Caki2 (cell line): ENCODE measurements around the gene TLR6. TPM values are rescaled to one million over a fixed set of nuclear protein-coding genes. Genes with fewer than 3 reads are reported as not detected.

Experiments
- DNase-seq: peaks from one replicate; pipeline ENCODE4 v3.0.0-alpha.2; 2015; ENCODE audit warnings: low read depth
- in situ Hi-C: cut with HindIII; loops from 2 replicates; pipeline ENCODE4 v1.10.0; 2016; ENCODE audit warnings: low sequenced_read_pairs, low pct_unique_long_range_greater_than_20kb, mixed read lengths
- total RNA-seq: library from RNA; depleted of rRNA; stranded (reverse); fragments of >200 nt; shearing (Covaris generic); gene quantifications from 2 replicates; pipeline ENCODE4 v1.2.3, GENCODE V29; 2014; ENCODE audit warnings: low replicate concordance

Gene TLR6
- total RNA-seq, 1 experiment from 2014 or later = 6.2 TPM

DNA sequence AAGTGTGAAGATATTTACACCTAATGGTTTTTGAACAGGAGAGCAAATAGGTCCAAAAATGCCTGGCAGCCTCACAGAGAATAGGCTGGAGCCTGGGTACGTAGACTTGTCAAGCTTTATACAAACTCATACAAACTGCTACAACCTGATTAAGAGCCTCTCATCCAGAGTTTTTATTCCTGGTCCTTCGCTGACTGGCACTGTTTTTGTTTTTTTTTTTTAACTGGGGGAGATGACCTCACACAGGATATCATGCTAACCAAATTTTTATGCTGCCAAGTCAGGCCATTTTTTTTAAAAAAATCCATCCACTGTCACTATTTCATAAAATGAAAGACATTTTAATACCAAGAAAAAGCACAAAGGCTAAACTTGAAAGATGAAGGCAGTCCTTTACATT, 12.9 kb upstream of the TLR6 start:
- in situ Hi-C loops = no loop called here

GRCh38 chr4:38868059-38868960, 11.7 kb upstream of the TLR6 start:
- DNase-seq = peak; percentile 36
- in situ Hi-C loops = no loop called here

More for the DNA sequence above, 12.9 kb upstream of the TLR6 start:
- DNase-seq = no peak

DNA sequence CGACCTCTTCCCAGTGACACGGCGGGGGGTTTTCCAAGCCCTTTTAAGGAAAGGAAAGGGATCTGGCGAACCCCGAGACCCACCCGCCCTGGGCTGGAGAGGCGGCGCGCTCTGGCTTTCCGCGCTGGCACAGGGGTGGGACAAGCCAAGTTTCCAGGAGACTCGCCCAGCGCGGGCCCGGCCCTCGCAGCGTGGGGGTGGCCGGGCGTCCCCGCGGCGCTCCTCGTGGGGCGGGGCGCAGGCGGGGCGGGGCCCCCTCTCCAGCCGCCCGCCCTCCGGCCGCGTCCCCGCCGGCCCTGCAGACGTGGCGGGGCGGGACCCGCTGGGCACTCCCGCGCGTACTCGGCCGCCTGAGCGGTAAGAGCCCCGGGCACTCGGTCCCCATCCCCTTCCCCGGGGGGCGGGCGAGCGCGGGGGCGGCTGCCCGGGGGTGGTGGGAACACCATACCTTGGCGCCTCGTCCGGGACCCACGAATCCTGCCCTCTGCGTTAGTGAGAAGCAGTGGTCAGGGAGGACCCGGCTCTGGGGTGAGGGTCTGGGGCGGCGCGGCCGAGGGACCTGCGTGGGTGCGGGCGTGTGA, 11.0 kb upstream of the TLR6 start, which contains the start of gene FAM114A1:
Gene FAM114A1 (plus strand): TSS at position 329 of the 581 bp plus-strand sequence. CDS start 10,273 bp downstream, outside the sequence.
- in situ Hi-C loops = no loop called here
- peak; percentile 80 for DNase-seq

DNA sequence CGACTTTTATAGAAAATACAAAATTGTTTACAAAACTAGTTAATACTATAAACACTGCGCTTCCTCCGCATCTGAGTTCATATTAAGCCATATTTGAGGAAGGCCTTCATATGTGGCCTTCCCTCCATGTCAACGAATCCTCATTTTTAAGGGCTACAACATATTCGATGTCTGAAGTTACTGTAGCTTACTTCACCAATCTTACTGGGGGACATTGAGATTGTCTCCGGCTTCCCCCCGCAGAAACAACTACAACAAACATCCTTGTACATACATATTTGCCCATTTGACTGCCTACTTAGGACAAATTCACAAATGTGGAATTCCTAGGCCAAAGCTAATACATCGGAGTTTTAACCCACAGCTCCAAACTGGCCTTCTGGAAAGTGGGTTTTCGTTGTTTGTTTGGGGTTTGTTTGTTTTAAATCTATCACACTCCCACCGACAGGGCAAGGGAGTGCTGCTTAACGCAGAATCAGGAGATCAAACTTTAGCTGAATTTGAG, 10.4 kb upstream of the TLR6 start:
- in situ Hi-C loops = no loop called here
- no peak for DNase-seq

DNA sequence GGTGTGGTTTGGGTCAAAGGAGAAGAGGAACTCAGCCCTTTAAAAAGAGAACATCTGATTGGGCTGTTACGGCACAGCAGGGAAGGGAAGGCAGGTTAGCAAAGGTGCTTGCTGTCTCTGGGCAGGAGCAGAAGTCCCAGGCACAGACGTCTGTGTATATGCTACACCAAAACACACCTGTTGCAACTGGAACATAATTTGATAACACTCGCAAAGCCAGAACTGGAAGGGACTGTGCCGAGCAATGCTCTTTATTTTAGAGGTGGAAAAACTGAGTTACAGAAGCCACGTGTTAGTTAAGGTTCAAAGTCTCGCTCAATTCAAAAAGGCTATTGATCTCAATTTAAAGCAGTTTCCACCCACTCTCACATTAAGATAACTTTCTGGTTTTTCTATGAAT, 8.8 kb upstream of the TLR6 start:
- in situ Hi-C loops = no loop called here
- no peak for DNase-seq

- in situ Hi-C loops = no loop called here
- DNase-seq = no peak
These were observed 5.2 kb upstream of the TLR6 start for GRCh38 chr4:38861791-38862190.

GRCh38 chr4:38860788-38861424, 4.3 kb upstream of the TLR6 start:
- DNase-seq = no peak
- in situ Hi-C loops = no loop called here

GRCh38 chr4:38859501-38859900, 2.9 kb upstream of the TLR6 start:
- no peak for DNase-seq
- in situ Hi-C loops = loop anchor here (10.0 kb wide), 1 partner anchor 545 kb away; no protein-coding TSS in a partner anchor

GRCh38 chr4:38858097-38858420, 1.4 kb upstream of the TLR6 start:
- in situ Hi-C loops = loop anchor here (10.0 kb wide), 1 partner anchor 543 kb away; no protein-coding TSS in a partner anchor
- no peak for DNase-seq

DNA sequence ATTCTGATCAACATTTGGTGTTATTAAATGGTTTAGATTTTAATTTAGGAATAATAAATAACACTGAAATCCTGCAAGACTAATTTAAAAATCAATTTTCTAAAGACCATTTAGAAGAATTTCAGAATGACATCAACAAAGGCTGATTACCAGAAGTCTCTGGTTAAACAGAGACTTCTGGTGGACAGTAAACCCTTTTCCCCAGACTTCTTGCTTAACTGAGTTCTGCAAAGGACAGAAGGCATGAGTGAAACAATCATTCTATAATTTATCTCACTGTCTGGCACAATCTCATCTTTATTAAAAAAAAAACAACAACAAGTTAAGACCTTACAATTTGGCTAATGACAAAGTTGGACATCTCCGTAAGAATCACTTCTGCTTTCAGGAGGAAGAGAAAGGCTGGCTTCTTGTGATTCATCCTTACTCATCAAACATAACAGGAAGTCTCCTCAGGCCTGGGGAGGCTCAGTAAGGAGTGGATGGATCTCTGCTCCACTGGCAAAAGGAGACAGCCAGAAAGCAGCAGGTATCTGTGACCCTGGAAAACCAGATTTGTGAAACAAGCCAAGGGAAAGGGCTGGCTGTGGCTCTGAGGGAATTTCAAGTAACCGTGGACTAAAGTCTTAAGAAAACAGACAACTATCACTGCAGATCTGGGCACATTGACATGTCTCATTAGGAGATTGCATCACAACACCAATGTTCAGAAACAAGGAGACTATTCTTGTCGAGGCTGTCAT, 908 bp upstream of the TLR6 start:
- in situ Hi-C loops = loop anchor here (10.0 kb wide), 1 partner anchor 543 kb away; no protein-coding TSS in a partner anchor
- peak; percentile 89 for DNase-seq

GRCh38 chr4:38856046-38856445, 571 bp downstream of the TLR6 start:
- in situ Hi-C loops = loop anchor here (10.0 kb wide), 1 partner anchor 541 kb away; no protein-coding TSS in a partner anchor
- no peak for DNase-seq

DNA sequence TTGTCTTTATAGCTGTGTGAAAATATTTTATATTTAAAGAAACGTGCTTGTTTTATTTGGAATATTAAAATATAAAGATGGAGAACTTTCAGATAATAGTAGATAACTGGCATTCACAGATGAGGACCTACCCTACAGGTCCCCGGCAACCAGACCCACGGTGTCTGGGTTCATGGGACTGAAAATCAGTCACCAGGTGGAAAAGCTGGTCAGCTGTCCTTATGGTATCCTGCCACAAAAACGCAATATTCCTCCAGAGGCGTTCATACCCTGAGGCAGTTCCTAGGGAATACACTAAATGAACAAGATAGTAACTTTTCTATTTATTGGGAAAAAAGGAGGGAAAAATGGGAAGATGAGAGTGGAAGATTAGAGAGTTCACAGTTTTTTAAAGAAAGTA, 1.2 kb downstream of the TLR6 start:
- no peak for DNase-seq
- in situ Hi-C loops = loop anchor here (10.0 kb wide), 1 partner anchor 541 kb away; no protein-coding TSS in a partner anchor

- no peak for DNase-seq
- in situ Hi-C loops = no loop called here
These were observed 10.6 kb downstream of the TLR6 start for GRCh38 chr4:38846015-38846414.

GRCh38 chr4:38842994-38843393, 13.6 kb downstream of the TLR6 start:
- no peak for DNase-seq
- in situ Hi-C loops = no loop called here

GRCh38 chr4:38837849-38838248, 18.8 kb downstream of the TLR6 start:
- no peak for DNase-seq
- in situ Hi-C loops = no loop called here

- no peak for DNase-seq
- in situ Hi-C loops = no loop called here
These were observed 19.3 kb downstream of the TLR6 start for GRCh38 chr4:38837334-38837733.

DNA sequence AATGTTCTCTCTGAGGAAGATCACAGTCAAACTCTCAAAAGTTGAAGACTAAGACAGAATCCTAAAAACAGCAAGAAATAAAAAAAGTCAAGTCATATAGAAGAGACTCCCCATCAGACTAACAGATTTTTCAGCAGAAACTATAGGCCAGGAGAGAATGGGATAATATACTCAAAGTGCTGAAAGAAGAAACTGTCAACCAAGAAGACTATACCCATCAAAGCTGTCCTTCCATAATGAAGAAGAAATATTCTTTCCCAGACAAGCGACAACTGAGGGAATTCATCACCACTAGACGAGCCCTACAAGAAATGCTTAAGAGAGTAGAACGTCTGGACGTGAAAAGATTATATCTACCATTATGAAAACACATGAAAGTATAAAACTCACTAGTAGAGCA, 22.0 kb downstream of the TLR6 start:
- in situ Hi-C loops = no loop called here
- no peak for DNase-seq
